ENCODE measurements around the gene CADM4.
A peak's percentile ranks its signal among the peaks of the same experiment; 100 is the strongest.
"Not testable (repeated sequence)": the region's sequence is repeated elsewhere in the genome, so short reads cannot be mapped to it uniquely, and the experiment has no call there.

The CADM4 gene

DNA sequence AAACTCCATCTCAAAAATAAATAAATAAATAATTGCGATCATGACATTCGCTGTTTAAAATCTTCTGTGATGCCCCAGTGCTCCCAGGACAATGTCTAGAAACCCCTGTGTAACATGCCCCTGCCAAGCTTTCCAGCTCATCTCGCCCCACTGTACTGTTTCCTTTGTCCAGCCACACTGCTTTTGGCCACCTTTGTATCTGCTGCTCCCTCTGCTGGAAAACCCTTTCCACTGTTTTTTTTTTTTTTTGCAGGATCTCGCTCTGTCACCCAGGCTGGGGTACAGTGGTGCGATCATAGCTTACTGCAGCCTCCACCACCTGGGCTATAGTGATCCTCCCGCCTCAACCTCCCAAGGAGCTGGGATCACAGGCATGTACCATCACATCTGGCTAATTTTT is 22.8 kb upstream of the CADM4 start:
- no peak for DNase-seq (ENCODE audit: low spot score)

DNA sequence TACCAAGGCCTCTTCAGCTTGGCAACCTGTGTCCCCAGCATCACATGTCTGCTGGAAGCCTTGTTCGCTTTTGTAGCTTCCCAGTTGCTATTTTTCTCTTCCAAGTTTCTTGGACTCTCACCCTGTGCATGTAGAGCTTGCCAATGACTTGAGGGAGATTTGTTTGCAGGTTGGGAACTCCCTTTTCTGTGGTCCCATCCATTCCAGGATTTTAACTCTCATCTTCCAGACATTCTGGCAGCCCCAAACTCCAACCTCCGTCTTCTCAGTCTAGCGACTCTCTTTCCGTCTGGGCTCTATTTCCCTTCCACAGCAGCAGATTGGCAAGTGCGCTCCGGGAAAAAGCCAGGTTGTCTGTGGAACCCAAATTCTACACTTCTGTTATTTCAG is 21.3 kb upstream of the CADM4 start:
- DNase-seq (ENCODE audit: low spot score) = no peak

GRCh38 chr19:43660301-43660970 is 20.8 kb upstream of the CADM4 start:
- no peak for DNase-seq (ENCODE audit: low spot score)

- DNase-seq (ENCODE audit: low spot score) = no peak
Observed at GRCh38 chr19:43658494-43658893, 18.8 kb upstream of the CADM4 start.

GRCh38 chr19:43658001-43658400 is 18.4 kb upstream of the CADM4 start:
- no peak for DNase-seq (ENCODE audit: low spot score)

DNA sequence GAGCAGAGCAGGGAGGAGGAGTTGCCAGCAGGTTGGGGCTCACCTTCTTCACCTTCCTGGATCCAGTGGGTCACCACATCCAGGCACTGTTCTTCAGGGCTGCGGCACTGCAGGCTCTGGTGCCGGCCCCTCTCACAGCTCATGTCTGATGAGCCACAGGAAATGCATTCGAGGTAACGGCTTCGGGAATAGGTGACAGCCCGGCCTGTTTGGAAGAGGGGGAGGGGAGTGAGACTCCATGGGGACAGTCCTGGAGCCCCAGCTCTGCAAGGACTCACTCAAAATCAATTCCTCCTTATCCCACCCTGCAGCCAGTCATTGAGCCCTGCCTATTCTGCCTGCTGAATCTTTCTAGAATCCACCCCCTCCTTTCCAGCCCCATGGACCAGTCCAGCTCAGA is 16.8 kb upstream of the CADM4 start:
- DNase-seq (ENCODE audit: low spot score) = no peak

- DNase-seq (ENCODE audit: low spot score) = no peak
Observed at GRCh38 chr19:43652546-43652874, 12.9 kb upstream of the CADM4 start.

- peak; percentile 69 for DNase-seq (ENCODE audit: low spot score)
Observed at GRCh38 chr19:43651758-43652545, 12.3 kb upstream of the CADM4 start.

- DNase-seq (ENCODE audit: low spot score) = not testable (repeated sequence)
Observed at GRCh38 chr19:43650276-43650675, 10.6 kb upstream of the CADM4 start.

- DNase-seq (ENCODE audit: low spot score) = no peak
Observed at GRCh38 chr19:43649514-43649913, 9.9 kb upstream of the CADM4 start.

DNA sequence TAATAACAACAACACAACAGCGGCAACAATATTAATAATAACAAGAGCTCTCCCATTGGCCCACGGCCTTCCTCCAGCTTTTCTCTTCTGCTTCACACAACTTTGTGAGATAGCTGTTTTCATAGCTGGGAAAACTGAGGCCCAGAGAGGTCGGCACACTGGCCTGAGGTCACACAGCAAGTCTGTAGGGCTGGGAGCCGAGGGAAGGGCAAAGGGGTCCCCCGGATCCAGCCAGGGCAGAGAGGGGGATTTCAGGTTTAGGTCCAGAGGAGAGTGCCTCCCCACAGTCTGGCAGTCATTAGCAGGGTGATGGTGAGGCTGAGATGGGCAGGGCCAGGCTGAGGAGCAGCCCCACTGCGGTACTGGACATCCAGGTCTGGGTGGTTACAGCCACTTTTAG is 9.0 kb upstream of the CADM4 start:
- no peak for DNase-seq (ENCODE audit: low spot score)

DNA sequence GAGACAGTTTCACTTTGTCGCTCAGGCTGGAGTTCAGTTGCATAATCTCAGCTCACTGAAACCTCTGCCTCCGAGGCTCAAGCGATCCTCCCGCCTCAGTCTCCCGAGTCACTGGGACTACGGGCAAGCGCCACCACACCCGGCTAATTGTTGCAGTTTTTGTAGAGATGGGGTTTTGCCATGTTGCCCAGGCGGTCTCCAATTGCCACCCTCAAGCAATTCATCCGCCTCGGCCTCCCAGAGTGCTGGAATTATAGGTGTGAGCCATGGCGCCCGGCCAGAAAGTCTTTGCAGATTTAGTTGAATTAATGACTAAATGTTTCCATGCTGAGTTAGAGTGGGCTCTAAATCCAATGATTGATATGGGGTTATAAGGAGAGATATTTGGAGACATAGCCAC is 4.5 kb upstream of the CADM4 start:
- DNase-seq (ENCODE audit: low spot score) = no peak

- DNase-seq (ENCODE audit: low spot score) = no peak
Observed at GRCh38 chr19:43643326-43643725, 3.7 kb upstream of the CADM4 start.

DNA sequence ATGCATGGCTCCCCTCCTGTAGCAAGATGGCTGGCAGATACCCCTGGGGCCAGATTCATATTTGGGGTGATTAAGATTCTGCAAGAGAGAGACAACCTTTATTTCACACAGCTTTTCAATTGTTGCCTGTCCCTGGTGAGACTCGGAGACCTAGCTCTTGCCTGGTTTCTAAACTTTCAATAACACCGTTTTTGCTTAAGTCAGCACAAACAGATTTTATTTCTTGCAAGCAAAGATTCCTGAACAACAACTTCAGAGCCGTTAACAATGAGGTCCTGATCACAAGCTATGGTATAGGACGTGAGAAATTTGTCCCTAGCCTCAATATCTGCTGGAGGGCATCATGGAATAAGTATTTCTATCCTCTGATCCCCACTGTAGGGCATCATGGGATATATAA is 2.9 kb upstream of the CADM4 start:
- DNase-seq (ENCODE audit: low spot score) = no peak

GRCh38 chr19:43641333-43641732 is 1.7 kb upstream of the CADM4 start:
- DNase-seq (ENCODE audit: low spot score) = no peak

- no peak for DNase-seq (ENCODE audit: low spot score)
Observed at GRCh38 chr19:43640424-43640757, 741 bp upstream of the CADM4 start.

DNA sequence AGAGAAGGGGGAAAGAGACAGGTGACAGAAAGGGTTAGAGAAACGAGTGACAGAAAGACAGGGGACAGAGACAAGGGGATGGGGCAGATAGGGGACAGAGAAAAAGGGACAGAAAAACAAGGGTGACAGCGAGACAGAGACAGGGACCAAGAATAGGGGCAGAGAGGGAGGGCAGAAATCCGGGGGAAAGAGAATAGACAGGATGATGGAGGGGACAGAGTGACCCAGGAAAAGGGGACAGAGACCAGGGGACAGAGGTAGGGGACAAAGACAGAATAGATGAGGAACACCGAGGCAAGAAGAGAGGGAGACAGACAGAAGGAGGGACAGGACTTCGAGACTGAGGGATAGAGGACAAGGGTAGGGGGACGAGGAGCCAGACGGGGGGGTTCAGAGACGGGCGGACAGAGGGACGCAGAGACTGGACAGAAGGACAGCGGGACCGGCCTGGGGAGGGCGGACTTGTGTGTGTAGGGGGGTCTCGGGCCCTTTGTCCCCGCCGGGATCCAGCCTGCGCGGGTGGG is 593 bp downstream of the CADM4 start:
- no peak for DNase-seq (ENCODE audit: low spot score)

GRCh38 chr19:43638214-43638994 is 1.2 kb downstream of the CADM4 start:
- no peak for DNase-seq (ENCODE audit: low spot score)

GRCh38 chr19:43636121-43636683 is 3.4 kb downstream of the CADM4 start:
- DNase-seq (ENCODE audit: low spot score) = peak; percentile 55

- DNase-seq (ENCODE audit: low spot score) = not testable (repeated sequence)
Observed at GRCh38 chr19:43635561-43635940, 4.1 kb downstream of the CADM4 start.

DNA sequence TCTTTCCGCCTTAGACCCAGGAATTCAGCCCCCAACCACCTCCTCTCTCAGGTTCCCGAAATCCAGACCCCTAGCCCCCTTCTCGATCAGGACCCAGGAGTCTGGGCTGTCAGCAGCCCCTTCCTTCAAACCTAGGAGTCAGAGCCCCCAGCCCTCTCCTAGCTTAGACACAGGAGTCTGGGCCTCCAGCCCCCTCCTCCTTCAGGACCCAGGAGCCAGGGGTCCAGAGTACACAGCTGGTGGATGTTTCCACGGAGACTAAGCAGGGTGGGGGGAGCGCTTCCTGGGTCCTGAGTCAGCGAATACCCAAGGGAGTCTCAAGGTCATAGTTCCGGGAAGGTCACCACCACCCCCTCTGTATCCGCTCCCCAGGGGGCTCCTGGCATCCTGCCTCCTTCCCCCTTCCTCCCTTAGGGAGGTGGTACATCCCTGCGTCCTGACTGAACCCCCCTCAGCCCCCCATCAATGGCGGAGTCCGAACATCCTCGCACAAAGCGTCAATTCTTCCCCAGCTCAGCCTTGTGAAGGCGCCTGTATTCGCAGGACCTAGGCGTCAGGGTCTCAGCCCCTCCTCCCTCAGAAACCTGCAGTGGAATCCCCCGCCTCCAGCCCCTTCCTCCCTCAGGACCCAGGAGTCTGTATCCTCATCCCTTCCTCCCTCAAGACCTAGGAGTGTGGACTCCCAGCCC is 4.6 kb downstream of the CADM4 start:
- DNase-seq (ENCODE audit: low spot score) = peak; percentile 77

DNA sequence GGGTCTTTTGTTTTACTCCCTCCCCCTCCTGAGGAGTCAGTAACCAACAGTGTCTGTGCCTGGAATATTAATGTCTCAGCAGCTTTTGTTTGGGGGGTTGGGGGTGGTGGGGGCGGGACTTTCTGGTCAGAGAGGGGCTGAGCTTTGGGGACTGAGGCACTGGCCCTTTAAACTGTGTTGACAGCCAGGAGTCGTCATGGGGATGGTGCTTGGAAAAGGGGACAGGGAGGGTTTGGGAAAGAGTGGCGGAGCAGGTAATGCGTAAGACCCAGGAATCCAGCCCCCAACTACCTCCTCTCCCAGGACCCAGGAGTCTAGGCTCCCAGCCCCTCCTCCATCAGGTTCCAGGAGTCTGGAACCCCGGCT is 5.2 kb downstream of the CADM4 start:
- no peak for DNase-seq (ENCODE audit: low spot score)
